Middle frontal gyrus (tissue), 1 donor: ENCODE data around the gene PODXL.

ENCODE experiments used
- DNase-seq: peaks from one replicate; pipeline ENCODE4 v3.0.0-alpha.2; 2015; ENCODE audit warnings: low spot score; ENCODE audit errors: extremely low spot score

Gene PODXL

GRCh38 chr7:131564640-131565039 lies 8.2 kb upstream of the PODXL start:
- DNase-seq = no peak

DNA sequence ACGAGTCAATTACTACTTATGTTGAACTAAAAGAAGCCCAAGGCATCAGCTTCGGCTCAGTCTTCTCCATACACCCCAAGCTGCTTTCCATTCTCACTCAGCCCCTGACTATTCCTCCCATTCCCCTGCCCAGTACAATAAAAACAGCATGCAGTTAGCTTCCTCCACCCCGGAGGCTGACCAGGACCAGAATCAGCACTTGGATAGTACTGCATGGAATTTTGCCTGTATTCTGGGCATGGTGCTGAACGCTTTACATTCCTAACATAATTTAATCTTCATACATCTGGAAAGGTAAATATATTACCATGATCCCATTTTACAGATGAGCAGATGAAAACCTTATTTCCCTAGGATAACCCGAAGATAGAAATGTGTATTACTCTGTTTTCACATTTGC lies 7.5 kb upstream of the PODXL start:
- DNase-seq = no peak

DNA sequence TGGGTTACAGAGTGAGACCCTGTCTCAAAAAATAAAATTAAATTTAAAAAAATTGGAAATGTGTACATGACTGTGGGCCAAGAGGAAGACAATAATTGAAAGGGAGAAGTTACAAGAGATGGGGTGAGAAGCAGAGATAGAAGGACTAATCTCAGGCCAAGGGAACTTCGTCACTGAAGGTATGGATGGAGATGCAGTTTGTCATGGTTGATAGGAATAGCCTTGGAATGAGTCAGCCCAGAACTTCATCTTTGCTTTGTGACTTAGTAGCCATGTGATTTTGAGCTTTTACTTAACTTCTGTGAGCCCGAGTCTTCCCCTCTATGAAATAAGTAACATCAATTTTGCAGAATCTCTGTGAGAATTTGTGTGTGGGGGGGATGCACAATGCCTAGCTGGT lies 6.5 kb upstream of the PODXL start:
- no peak for DNase-seq

DNA sequence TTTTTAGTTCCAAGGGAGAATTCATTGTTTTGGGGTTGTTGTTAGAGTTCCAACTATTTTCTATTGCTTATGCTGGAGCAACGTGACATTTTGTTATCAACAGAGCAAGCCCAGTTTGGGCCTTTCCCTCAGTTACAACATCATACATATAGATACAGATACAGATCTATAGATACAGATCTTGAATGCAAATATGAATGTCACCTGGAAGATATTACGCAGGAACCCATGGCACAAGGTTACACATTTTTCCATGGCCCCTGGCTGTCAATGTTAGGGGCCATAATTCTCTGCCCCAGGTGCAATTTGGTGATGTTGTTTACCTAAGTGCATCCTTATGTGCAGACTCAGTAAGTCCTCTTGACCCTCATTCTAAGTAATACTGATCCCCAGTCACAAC lies 3.6 kb upstream of the PODXL start:
- no peak for DNase-seq

DNA sequence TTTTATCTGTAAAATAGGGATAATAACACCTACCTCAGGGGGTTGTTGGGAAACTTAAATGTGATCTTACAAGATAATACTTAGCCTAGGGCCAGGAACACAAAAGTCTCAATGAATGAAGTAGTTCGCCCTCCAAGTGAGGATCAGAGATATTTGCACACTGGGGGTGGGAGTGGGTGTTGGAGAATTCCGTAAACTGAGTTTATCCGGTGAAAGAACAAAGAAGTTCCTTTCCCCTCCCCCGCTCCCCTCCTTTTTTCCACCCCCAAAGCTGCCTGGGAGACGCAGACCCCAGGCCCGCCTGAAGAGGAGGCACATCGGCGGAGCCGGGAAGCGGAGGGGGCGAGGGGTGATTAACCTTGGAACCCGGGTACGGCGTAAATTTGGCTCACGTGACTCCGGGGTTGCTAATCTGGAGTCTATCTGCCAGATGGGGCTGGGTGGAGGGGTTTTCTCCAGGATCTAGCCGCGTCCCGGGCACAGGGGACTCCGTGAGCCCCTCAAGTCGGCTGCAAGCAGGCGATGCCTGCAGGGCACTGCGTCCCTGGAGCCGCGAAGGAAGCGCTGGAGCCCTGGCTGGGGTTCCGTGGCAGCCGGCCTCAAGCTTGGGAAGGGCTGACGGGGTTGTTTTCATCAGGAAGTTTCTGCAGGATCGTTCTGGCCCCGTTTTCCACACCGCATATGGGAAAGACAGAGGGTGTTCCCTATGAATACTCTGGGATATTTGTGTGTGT lies 1.4 kb upstream of the PODXL start:
- DNase-seq = no peak

- no peak for DNase-seq
These were observed 652 bp upstream of the PODXL start for GRCh38 chr7:131556909-131557651.

DNA sequence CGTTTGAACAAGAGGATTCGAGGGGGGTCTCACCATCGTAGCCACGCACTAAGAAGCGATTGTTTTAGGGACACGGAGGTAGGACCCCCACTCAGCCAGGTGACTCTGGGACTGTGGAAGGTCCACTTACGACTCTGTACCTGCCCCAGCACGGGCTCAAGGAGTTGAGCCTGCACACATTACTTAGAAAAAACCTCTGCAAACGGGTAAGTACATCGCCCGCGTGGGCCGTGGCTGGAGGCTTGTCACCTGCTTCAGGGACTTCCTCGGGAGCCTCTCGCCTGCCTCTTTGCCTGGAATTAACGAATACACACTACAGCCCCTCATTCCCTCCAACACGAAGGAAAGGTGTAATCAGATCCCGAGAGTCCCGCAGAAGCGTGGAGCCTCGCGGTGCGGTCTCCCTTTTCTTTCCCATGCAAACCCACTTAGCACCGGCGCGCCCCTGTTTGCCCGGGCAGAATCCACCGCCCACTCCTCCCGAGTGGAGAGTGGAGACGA lies 826 bp downstream of the PODXL start:
- no peak for DNase-seq

DNA sequence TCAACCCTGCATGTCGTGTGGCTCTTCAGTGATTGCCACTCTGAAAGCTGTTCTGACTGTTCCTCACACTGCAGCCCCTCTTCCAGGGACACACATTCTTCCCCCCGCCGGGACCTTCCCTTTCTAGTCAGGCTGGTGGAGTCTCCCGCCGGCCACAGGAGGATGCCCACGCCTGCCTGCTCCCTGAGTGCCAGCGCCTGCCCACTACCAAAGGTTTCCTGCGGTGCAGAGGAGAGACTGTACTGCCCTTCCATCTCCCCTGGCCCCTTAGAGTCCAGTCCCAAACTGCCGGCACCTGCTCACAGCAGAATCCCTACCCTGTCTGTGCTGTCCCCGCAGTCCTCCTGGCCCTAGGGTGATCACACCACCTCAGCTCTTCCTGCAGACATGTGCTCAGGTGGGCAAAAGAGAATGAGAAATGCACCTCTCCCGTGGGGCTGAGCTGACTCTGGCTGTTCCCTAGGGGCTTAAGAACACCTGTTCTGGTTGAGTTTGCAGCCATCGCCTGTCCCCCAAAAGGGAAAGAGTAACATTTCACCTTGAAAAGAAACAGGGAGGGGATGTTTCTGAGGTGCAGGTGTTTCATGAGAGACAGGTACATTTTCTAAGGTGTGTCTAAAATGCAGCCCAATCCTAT lies 1.4 kb downstream of the PODXL start:
- no peak for DNase-seq

- no peak for DNase-seq
These were observed 2.5 kb downstream of the PODXL start for GRCh38 chr7:131553931-131554330.

- no peak for DNase-seq
These were observed 4.4 kb downstream of the PODXL start for GRCh38 chr7:131552053-131552452.

- no peak for DNase-seq
These were observed 5.6 kb downstream of the PODXL start for GRCh38 chr7:131550846-131551245.

DNA sequence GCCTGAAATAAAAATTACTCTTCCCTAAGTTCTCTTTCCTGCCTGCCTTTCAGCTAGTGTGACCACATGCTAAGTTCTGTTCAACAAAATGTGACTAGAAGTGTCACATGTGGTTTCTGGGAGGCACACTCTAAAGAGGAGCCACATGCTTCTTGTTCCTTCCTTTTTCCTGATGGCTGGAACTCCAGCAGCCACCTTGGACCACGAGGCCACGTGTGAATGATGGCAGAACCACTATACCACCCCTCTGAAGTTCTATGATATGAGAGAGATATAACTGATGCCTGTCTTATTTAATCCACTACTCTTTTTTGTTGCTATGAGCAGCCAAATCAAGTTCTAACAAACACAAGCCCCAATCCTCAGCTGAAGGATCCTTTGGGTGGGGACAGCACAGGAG lies 8.1 kb downstream of the PODXL start:
- DNase-seq = no peak

- DNase-seq = no peak
These were observed 8.8 kb downstream of the PODXL start for GRCh38 chr7:131547589-131547988.

DNA sequence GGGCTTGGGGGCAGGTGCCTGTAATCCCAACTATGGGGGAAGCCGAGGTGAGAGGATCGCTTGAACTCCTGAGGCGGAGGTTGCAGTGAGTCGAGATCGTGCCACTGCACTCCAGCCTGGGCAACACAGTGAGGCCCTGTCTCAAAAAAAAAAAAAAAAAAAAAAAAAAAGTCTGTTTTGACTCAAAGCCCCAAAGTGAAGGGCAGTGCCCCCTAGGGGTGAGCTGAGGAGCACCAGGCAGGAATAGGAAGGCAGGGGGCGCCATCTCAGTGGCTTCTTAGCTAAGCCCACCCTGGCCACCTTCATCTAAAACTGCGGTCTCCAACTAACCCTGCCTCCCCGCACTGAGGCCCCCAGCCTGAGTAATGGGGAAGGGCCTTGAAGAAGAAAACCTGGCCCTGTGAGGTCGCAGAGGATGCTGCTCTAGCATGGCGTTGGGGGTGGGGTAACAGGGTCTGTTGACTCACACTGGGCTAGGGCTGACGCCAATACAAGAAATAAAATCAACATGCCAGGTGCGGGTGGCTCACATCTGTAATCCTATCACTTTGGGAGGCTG lies 9.8 kb downstream of the PODXL start:
- DNase-seq = no peak

- no peak for DNase-seq
These were observed 10.3 kb downstream of the PODXL start for GRCh38 chr7:131546126-131546525.

DNA sequence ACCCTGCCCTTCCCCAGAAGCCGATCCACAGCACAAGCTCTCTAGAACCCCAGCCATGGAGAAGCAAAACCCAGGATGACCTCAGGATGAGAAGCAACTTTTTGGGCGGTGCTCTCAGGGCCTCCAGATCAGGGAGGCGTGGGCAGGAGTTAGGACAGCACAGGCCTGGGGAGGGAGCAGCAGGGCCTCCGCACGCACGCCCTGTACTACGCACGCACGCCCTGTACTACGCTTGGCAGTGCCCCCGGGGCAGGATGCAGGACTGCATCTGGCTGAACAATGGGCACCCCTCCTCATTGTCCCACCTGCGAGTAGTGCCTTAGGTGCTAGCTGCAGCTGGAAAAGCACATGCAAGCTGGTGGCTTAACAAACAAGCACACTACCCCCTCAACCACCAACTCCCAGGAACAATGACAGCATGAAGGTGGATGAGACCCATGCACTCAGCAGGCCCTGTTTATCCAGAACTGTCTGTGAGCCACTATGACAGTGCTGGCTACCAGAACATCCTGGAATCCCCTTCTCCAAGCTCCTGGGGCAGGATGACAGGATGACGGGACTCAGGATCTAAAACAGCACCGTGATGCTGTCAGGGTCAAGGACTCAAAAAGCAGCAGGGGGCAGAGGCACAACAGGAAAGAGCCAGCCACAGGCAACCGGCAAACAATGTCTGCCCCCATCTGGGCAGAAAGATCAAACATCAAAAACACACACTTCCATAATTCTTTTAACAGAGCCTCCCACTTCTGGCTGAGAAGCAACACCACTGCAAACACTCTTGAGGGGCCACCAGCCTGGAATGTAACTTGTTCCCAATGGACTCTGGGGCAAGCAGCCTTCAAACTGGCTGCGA lies 11.8 kb downstream of the PODXL start:
- no peak for DNase-seq

DNA sequence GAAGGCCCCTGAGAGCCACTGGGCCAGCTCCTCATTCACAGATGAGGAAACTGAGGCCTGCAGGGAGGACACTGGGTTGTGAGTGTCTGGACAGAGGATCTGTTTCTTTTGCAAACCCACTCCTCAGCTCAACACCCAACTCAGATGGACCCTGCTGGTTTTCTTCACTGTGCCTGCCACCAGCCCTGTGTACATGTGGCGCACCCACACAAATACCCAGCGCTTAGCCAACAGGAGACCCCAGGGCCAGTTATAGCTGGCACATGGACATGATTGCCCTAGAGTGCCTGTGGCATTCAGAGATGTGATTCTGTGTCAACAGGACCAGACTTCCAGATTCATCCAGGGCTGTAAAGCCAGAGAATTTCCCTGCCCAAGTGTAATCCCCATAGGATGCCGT lies 12.4 kb downstream of the PODXL start:
- no peak for DNase-seq

DNA sequence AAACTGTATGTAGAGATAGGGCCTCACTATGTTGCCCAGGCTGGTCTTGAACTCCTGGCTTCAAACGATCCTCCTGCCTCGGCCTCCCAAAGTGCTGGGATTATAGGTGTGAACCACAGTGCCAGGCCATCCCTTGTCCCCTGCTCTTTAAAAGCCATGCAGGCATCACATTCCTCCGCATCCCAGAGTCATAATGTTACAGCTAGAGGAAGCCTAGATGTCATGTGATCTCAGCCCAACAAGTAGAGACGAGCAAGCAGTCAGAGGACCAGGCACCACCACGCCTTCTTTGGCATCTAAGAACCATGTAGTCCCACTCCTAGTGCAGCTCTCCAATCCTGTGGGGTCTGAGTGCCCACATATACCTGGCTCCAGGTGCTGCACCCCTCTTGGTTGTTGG lies 13.1 kb downstream of the PODXL start:
- no peak for DNase-seq

DNA sequence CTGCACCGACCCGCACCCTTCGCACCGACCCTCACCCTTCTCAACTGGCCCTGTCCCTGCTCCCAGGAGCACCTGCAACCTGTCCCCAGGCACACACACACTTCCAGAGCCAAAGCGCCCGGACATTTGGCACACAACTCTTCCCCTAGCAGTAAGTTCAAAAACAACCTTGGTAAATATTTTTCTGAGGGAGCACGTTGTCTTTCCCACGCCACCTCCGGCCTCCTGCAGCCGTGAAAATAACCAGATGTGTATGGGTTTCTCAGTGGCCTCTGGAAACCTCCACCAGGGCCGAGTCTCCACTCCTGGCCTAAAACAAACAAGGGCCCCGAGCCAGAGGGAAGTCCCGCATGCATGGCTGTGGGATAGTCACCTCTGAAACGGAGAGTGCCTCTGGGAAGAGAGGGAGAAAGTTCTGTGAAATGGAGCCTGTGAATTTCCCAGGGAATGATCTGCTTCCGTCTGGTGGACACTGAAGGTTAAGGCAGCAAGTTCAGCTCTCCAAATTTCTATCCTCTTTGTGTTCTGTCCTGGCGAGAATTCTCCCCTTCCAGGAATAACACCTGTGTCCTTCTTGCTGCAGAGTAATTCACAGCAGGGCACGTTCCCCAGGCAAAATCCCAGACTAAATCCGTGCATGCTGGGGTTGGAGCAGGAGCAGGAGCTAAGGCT lies 15.8 kb downstream of the PODXL start:
- no peak for DNase-seq

DNA sequence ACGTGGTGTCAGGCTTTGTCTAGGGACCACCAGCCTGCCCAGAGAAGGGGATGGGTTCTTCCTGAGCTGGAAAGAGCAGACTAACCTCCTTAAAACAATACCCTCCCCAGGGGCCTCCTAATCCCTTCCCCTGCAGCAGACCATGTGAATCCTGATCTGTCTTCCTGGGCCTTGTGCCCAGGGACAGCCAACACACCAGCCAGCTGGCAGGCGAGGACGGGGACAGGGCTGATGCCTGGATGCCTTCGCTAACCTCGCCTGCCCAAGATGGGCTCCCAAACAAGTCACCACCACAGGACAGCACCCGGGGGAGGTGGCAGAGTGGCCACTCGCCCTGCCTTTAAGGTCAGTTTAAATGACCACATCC lies 17.6 kb downstream of the PODXL start:
- no peak for DNase-seq
